Endodermal cell (in vitro differentiated cells): ENCODE data around the gene NPDC1. TPM values are rescaled to one million over a fixed set of nuclear protein-coding genes. Genes with fewer than 3 reads are reported as not detected.

Experiments used
- DNase-seq: peaks from one replicate; pipeline ENCODE4 v3.0.0-alpha.2; 2017
- H3K27ac ChIP-seq: 2 replicates; pipeline ENCODE4 v1.5.1; 2013; ENCODE audit warnings: mild to moderate bottlenecking, low read depth, low read length, moderate library complexity
- H3K27me3 ChIP-seq: 2 replicates; pipeline ENCODE4 v1.6.1; 2013; ENCODE audit warnings: mild to moderate bottlenecking, low read length, moderate library complexity; ENCODE audit not compliant: insufficient read depth, control insufficient read depth, poor library complexity, severe bottlenecking
- H3K36me3 ChIP-seq: 2 replicates; pipeline ENCODE4 v1.7.0; 2013; ENCODE audit warnings: mild to moderate bottlenecking, low read length, moderate library complexity; ENCODE audit not compliant: control insufficient read depth, insufficient read depth
- H3K4me1 ChIP-seq: one replicate; pipeline ENCODE4 v1.7.0; 2013; ENCODE audit warnings: low read length; ENCODE audit not compliant: control insufficient read depth, insufficient read depth
- H3K4me3 ChIP-seq: 2 replicates; pipeline ENCODE4 v1.5.1; 2013; ENCODE audit warnings: mild to moderate bottlenecking, low read length, moderate library complexity
- H3K9ac ChIP-seq: 2 replicates; pipeline ENCODE4 v1.6.1; 2013; ENCODE audit warnings: mild to moderate bottlenecking, low read length, moderate library complexity; ENCODE audit not compliant: poor library complexity, severe bottlenecking; ENCODE audit errors: extremely low read depth
- H3K9me3 ChIP-seq: 2 replicates; pipeline ENCODE4 v1.6.1; 2013; ENCODE audit warnings: mild to moderate bottlenecking, low read length, moderate library complexity; ENCODE audit not compliant: control insufficient read depth
- H3K27ac Mint-ChIP-seq: 2 replicates; pipeline ENCODE4 v1.8.0; 2020; ENCODE audit warnings: mixed read lengths
- H3K27me3 Mint-ChIP-seq: 2 replicates; pipeline ENCODE4 v1.8.0; 2021; ENCODE audit warnings: mild to moderate bottlenecking, mixed read lengths; ENCODE audit not compliant: insufficient read depth
- H3K36me3 Mint-ChIP-seq: 2 replicates; pipeline ENCODE4 v1.8.0; 2020; ENCODE audit warnings: low read depth, mixed read lengths
- H3K4me1 Mint-ChIP-seq: 2 replicates; pipeline ENCODE4 v1.8.0; 2020; ENCODE audit warnings: mixed read lengths
- H3K4me3 Mint-ChIP-seq: 2 replicates; pipeline ENCODE4 v1.8.0; 2020; ENCODE audit warnings: mild to moderate bottlenecking, moderate library complexity, mixed read lengths
- H3K9me3 Mint-ChIP-seq: 2 replicates; pipeline ENCODE4 v1.8.0; 2020; ENCODE audit warnings: mild to moderate bottlenecking, mixed read lengths
- WGBS, 2 experiments: methylation state at CpG; one replicate each; pipeline versions ENCODE4 v1.1.5 to v1.1.7; 2013; ENCODE audit warnings: missing lambda C conversion rate in 2 of 2, mixed read lengths in 1 of 2; ENCODE audit not compliant: insufficient coverage in 1 of 2, insufficient read length in 1 of 2; 5-methylcytosine and 5-hydroxymethylcytosine counted together
- total RNA-seq, 2 donors: library from RNA; stranded (reverse); fragmentation: NEBNext Ultra II Directional in 1 of 2; extraction: Animal tissue kit (Norgen Biotek cat#: 25700) in 1 of 2; gene quantifications; 2 replicates in 1 of 2; 3 replicates in 1 of 2; pipeline ENCODE4 v1.2.1, GENCODE V29; 2021
- TF ChIP-seq, protein P1 (sequence below): fragments of 200-600 bp; sonication (generic); conservative IDR thresholded peaks from 2 replicates; pipeline ENCODE4 v1.5.0; 2021; ENCODE audit warnings: antibody characterized with exemption, mild to moderate bottlenecking

Gene NPDC1
- total RNA-seq, 2 donors from 2014 or later = 60.8 to 73.3 TPM

DNA sequence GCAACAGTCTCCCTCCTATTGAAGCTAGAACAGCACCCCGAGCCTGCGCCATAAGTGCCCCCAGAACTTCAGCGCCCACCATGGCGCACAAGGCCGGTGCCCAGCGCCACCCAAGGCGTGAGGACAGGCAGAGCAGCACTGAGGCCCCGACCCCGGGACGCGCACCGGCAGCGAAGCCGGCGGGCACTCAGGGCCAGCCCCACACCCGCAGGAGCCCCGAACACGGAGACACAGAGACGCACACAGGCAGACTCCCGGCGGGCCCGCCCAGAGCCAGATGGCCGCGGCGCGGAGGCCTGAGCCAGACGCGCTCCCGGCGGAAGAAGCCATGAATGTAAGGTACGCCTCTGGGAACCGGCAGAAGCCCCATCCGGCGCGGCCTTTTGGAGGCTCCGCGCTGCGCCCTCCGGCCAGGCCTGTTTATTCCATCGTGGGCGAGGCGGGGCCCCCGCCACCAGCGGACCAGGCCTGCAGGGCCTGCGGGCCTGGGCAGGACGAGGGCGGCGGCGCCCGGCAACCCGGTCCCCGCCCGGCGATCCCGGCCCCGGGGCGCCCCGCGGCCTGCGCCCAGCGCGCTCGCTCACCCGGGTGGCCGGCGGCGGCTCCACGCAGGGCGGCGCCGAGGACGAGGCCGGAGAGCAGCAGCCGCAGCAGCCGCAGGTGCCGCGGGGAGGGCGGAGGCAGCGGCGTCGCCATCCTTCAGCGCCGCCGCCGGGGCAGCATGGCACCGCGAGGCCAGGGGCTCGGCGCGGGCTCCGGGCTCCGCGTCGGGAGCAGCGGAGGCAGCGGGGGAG is 486 bp downstream of the NPDC1 start:
- Histone ChIP-seq H3K36me3 (no peaks in the 10 kb centered on the region), H3K9ac (no peak overlapping the region), H3K4me1 (peaks cover 6% of the 10 kb centered on the region), H3K4me3 (peak overlapping the region; percentile 81), H3K9me3 (no peaks in the 10 kb centered on the region), H3K27me3 (peaks cover 50% of the 10 kb centered on the region), H3K27ac (no peak overlapping the region)
- Mint-ChIP-seq H3K4me3 (peak overlapping the region; percentile 60), H3K27me3 (peaks cover 51% of the 10 kb centered on the region), H3K4me1 (no peaks in the 10 kb centered on the region), H3K36me3 (no peaks in the 10 kb centered on the region), H3K27ac (no peak overlapping the region), H3K9me3 (no peaks in the 10 kb centered on the region)
- WGBS, 2 experiments = 3 to 6% methylated on average over 55 to 96 of the region's 96 CpGs
- DNase-seq = peak; percentile 80
- TF ChIP-seq, protein P1, sequence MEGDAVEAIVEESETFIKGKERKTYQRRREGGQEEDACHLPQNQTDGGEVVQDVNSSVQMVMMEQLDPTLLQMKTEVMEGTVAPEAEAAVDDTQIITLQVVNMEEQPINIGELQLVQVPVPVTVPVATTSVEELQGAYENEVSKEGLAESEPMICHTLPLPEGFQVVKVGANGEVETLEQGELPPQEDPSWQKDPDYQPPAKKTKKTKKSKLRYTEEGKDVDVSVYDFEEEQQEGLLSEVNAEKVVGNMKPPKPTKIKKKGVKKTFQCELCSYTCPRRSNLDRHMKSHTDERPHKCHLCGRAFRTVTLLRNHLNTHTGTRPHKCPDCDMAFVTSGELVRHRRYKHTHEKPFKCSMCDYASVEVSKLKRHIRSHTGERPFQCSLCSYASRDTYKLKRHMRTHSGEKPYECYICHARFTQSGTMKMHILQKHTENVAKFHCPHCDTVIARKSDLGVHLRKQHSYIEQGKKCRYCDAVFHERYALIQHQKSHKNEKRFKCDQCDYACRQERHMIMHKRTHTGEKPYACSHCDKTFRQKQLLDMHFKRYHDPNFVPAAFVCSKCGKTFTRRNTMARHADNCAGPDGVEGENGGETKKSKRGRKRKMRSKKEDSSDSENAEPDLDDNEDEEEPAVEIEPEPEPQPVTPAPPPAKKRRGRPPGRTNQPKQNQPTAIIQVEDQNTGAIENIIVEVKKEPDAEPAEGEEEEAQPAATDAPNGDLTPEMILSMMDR = no peak

DNA sequence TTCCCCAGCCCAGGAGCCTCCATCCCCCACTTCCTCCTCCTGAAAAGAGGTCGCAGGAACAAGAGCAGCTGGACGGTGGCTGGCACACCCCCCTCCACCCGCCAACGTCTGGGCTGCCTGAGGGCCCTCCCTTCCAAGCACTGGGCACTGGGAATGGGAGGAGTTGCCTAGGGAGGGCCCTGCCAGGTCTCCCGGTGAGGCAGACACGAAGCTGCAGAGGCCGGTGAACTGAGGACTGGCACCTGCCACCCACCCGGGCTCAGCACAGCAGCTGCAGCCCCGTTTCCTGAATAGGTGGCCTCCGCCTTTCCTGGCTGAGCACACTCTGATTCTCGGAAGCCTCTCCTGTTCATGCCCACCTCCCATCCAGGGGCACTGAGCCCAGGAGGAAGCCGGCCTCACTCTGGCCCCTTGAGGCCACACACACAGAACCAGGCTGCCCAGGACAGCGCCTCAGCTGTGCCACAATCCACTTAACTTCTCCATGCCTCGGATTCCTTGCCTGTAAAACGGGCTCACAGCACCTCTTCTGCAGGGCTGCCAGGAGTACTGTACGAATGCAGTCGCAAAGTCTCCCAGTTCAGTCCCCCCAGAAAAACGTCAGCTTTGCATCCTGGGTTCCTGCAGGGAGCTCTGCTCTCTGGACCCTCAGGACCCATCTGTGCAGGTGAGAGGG is 1.3 kb downstream of the NPDC1 start:
- no peak for DNase-seq
- Histone ChIP-seq H3K4me1 (peaks cover 6% of the 10 kb centered on the region), H3K9ac (no peak overlapping the region), H3K27ac (no peak overlapping the region), H3K9me3 (no peaks in the 10 kb centered on the region), H3K36me3 (no peaks in the 10 kb centered on the region), H3K4me3 (peak overlapping the region; percentile 78), H3K27me3 (peaks cover 41% of the 10 kb centered on the region)
- WGBS, 2 experiments = 83 to 84% methylated on average over 14 to 18 of the region's 18 CpGs
- H3K27me3 Mint-ChIP-seq = peaks cover 43% of the 10 kb centered on the region
- peak overlapping the region; percentile 60 for H3K4me3 Mint-ChIP-seq
- TF ChIP-seq, protein P1 = no peak
- no peak overlapping the region for H3K27ac Mint-ChIP-seq
- no peaks in the 10 kb centered on the region for H3K36me3 Mint-ChIP-seq
- no peaks in the 10 kb centered on the region for H3K4me1 Mint-ChIP-seq
- no peaks in the 10 kb centered on the region for H3K9me3 Mint-ChIP-seq

DNA sequence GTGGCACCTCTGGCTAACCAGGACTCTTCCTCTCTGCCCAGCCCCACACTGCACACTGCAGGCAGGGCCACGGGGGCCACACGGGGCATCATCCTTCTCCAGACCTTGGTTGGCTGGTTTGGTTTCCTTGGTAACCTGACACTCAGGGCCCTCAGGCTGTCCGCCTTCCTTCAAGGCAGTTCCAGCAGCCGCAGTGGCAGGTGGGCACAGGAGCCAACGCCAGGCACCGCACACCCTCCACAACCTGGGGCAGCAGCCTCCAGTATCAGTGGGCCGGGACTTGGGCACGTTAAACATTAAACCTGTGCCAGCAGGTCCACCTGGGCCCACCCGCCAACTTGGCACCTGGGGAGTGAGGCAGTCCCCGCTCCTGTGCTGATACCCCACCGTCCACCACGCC is 1.9 kb downstream of the NPDC1 start:
- H3K4me3 ChIP-seq = no peak overlapping the region
- H3K4me1 ChIP-seq = peaks cover 6% of the 10 kb centered on the region
- H3K9me3 Mint-ChIP-seq = no peaks in the 10 kb centered on the region
- peaks cover 35% of the 10 kb centered on the region for H3K27me3 ChIP-seq
- H3K36me3 Mint-ChIP-seq = peaks cover 2% of the 10 kb centered on the region
- H3K27me3 Mint-ChIP-seq = peaks cover 37% of the 10 kb centered on the region
- TF ChIP-seq, protein P1 = no peak
- no peak overlapping the region for H3K27ac Mint-ChIP-seq
- H3K4me3 Mint-ChIP-seq = no peak overlapping the region
- H3K27ac ChIP-seq = no peak overlapping the region
- no peak for DNase-seq
- H3K9me3 ChIP-seq = no peaks in the 10 kb centered on the region
- whole genome bisulfite sequencing, 2 experiments = 91 to 95% methylated on average over 8 to 12 of the region's 12 CpGs
- peaks cover 5% of the 10 kb centered on the region for H3K36me3 ChIP-seq
- no peak overlapping the region for H3K9ac ChIP-seq
- H3K4me1 Mint-ChIP-seq = no peaks in the 10 kb centered on the region
